HepG2 (cell line): ENCODE results near the gene FBF1. TPM values are rescaled to one million over a fixed set of nuclear protein-coding genes. Genes with fewer than 3 reads are reported as not detected.
A peak's percentile ranks its signal among the peaks of the same experiment; 100 is the strongest.

Experiments used
- CSRNP2 ChIP-seq: sonication (generic); formaldehyde crosslinking; conservative IDR thresholded peaks from 2 replicates; pipeline ENCODE4 v1.8.0; 2022; ENCODE audit warnings: low read depth, missing genetic modification reagents
- E2F5 ChIP-seq: sonication (generic); formaldehyde crosslinking; conservative IDR thresholded peaks from 2 replicates; pipeline ENCODE4 v1.4.0; 2020; ENCODE audit warnings: missing genetic modification reagents
- HBP1 ChIP-seq: IDR thresholded peaks from 2 replicates; pipeline ENCODE4 v1.6.1; 2016; ENCODE audit warnings: low read depth, control low read depth
- HNF1A ChIP-seq, 2 experiments: sonication (generic) in 1 of 2; formaldehyde crosslinking in 1 of 2; IDR thresholded peaks; 2 replicates each; pipeline versions ENCODE4 v1.4.0 to v1.6.1; 2016 to 2020; ENCODE audit warnings: borderline replicate concordance in 1 of 2, low read depth in 1 of 2, mild to moderate bottlenecking in 1 of 2, missing genetic modification reagents in 1 of 2
- JUN ChIP-seq: sonication (generic); formaldehyde crosslinking; IDR thresholded peaks from 2 replicates; pipeline ENCODE4 v1.4.0; 2020; ENCODE audit warnings: mild to moderate bottlenecking, missing genetic modification reagents
- PLSCR1 ChIP-seq: sonication (generic); formaldehyde crosslinking; IDR thresholded peaks from 2 replicates; pipeline ENCODE4 v1.5.0; 2020; ENCODE audit warnings: missing genetic modification reagents, mild to moderate bottlenecking, borderline replicate concordance
- SP2 ChIP-seq: sonication (generic); formaldehyde crosslinking; IDR thresholded peaks from 2 replicates; pipeline ENCODE4 v1.5.1; 2020; ENCODE audit warnings: mild to moderate bottlenecking, missing genetic modification reagents
- ZBTB34 ChIP-seq: sonication (generic); formaldehyde crosslinking; IDR thresholded peaks from 2 replicates; pipeline ENCODE4 v1.8.0; 2022; ENCODE audit warnings: mild to moderate bottlenecking, missing genetic modification reagents
- ZNF574 ChIP-seq: sonication (generic); formaldehyde crosslinking; IDR thresholded peaks from 2 replicates; pipeline ENCODE4 v1.4.0; 2020; ENCODE audit warnings: missing genetic modification reagents
- ZNF615 ChIP-seq: sonication (generic); formaldehyde crosslinking; IDR thresholded peaks from 2 replicates; pipeline ENCODE4 v1.5.0; 2020; ENCODE audit warnings: mild to moderate bottlenecking, missing genetic modification reagents, borderline replicate concordance
- ZNF678 ChIP-seq: sonication (generic); formaldehyde crosslinking; IDR thresholded peaks from 2 replicates; pipeline ENCODE4 v1.4.0; 2020; ENCODE audit warnings: mild to moderate bottlenecking, missing genetic modification reagents
- ZNF788 ChIP-seq: sonication (generic); formaldehyde crosslinking; IDR thresholded peaks from 2 replicates; pipeline ENCODE4 v1.5.0; 2020; ENCODE audit warnings: mild to moderate bottlenecking, missing genetic modification reagents, borderline replicate concordance
- polyA plus RNA-seq, 8 experiments: library from polyadenylated mRNA; depleted of rRNA in 3 of 8; stranded (reverse) in 7 of 8; unstranded in 1 of 8; fragments of >200 nt; fragmentation: Illumina TruSeq in 4 of 8; extraction: Trizol in 4 of 8; gene quantifications; 2 replicates each; pipeline versions ENCODE4 v1.2.1 to v1.2.3, GENCODE V29; 2011 to 2016; ENCODE audit warnings: low read depth in 4 of 8, missing spikeins in 1 of 8, mixed read lengths in 1 of 8; ENCODE audit not compliant: insufficient read depth in 1 of 8
- total RNA-seq, 5 experiments: library from RNA; depleted of rRNA; stranded (reverse); fragments of >200 nt; fragmentation: Illumina TruSeq; extraction: Trizol; gene quantifications; 2 replicates each; pipeline ENCODE4 v1.2.3, GENCODE V29; 2016; ENCODE audit warnings: low read depth in 1 of 5

Gene FBF1
- total and polyA plus RNA-seq, 2 of the 13 experiments (the other 11 are each of a cell fraction or from before 2014, with no cell fraction given), result 2.4 to 8.1 TPM

GRCh38 chr17:75891605-75892555 is 49.0 kb downstream of the FBF1 start (continued):
- TF ChIP-seq ZBTB34, result 0 out of 2 replicates have a peak, but pooled peaks have one; percentile 80
- TF ChIP-seq HBP1, result 0 out of 2 replicates have a peak, but pooled peaks have one; percentile 22
- no peak for TF ChIP-seq JUN (CRISPR knock-in tag)
- TF ChIP-seq ZNF788 (CRISPR knock-in tag), result peak; percentile 78
- no peak for TF ChIP-seq HNF1A (IDR thresholded peaks at IDR 0.05; ENCODE audit: low read depth)
- peak; percentile 55; the same call in 1 of the 2 replicates for TF ChIP-seq HNF1A (CRISPR knock-in tag; IDR thresholded peaks at IDR 0.05; ENCODE audit: borderline replicate concordance)
- no peak for TF ChIP-seq CSRNP2 (CRISPR knock-in tag)
- no peak for TF ChIP-seq ZNF615 (CRISPR knock-in tag)
- no peak for TF ChIP-seq ZNF678 (CRISPR knock-in tag)
- TF ChIP-seq SP2 (CRISPR knock-in tag), result no peak
- peak; percentile 80 for TF ChIP-seq ZNF574 (CRISPR knock-in tag)
- no peak for TF ChIP-seq PLSCR1 (CRISPR knock-in tag)
- no peak; the same call in 1 of the 2 replicates for TF ChIP-seq E2F5 (CRISPR knock-in tag)
